SU-DHL-6 (cell line): ENCODE results near the gene HOXA10.

Experiments used
- H2AFZ ChIP-seq: fragments of 200-600 bp; sonication (generic); 2 replicates; pipeline ENCODE4 v1.6.1; 2014; ENCODE audit warnings: low read depth, mild to moderate bottlenecking, moderate library complexity, mixed read lengths, antibody characterized with exemption, low read length; ENCODE audit not compliant: severe bottlenecking
- H3F3A ChIP-seq: fragments of 200-600 bp; shearing (Covaris generic); 2 replicates; pipeline ENCODE4 v1.6.0; 2016; ENCODE audit warnings: antibody characterized with exemption, mild to moderate bottlenecking; ENCODE audit not compliant: insufficient read depth
- H3K27ac ChIP-seq: fragments of 200-600 bp; sonication (generic); 2 replicates; pipeline ENCODE4 v1.5.1; 2016; ENCODE audit warnings: low read depth, mild to moderate bottlenecking, low read length, moderate library complexity, mixed read lengths
- H3K27me3 ChIP-seq: fragments of 200-600 bp; sonication (generic), shearing (Covaris generic); 2 replicates; pipeline ENCODE4 v1.6.0; 2014; ENCODE audit warnings: mild to moderate bottlenecking, low read length
- H3K36me3 ChIP-seq: fragments of 200-600 bp; sonication (generic); 2 replicates; pipeline ENCODE4 v1.6.1; 2014; ENCODE audit warnings: mild to moderate bottlenecking, low read length, mixed read lengths
- H3K4me2 ChIP-seq: fragments of 300-600, 200-600 bp; shearing (Covaris generic), sonication (generic); 2 replicates; pipeline ENCODE4 v1.6.0; 2014; ENCODE audit warnings: low read length, low read depth, mild to moderate bottlenecking; ENCODE audit not compliant: poor library complexity, severe bottlenecking
- H3K4me3 ChIP-seq: fragments of 200-600 bp; sonication (generic); 2 replicates; pipeline ENCODE4 v1.5.1; 2014; ENCODE audit warnings: antibody characterized with exemption, low read length, mild to moderate bottlenecking, mixed read lengths; ENCODE audit not compliant: insufficient read depth, poor library complexity, severe bottlenecking
- H3K79me2 ChIP-seq: fragments of 200-600 bp; sonication (generic); 2 replicates; pipeline ENCODE4 v1.6.1; 2014; ENCODE audit warnings: mild to moderate bottlenecking, low read length, moderate library complexity; ENCODE audit not compliant: insufficient read depth
- H3K9ac ChIP-seq: fragments of 200-600 bp; sonication (generic); 2 replicates; pipeline ENCODE4 v1.7.0; 2014; ENCODE audit warnings: mild to moderate bottlenecking, low read length
- H3K9me2 ChIP-seq: fragments of 200-600 bp; sonication (generic); replicated peaks from 2 replicates; pipeline ENCODE4 v1.6.1; 2014; ENCODE audit warnings: low read length; ENCODE audit not compliant: insufficient read depth
- H3K9me3 ChIP-seq: fragments of 200-600 bp; sonication (generic); 2 replicates; pipeline ENCODE4 v1.6.1; 2014; ENCODE audit warnings: low read length, mixed read lengths; ENCODE audit not compliant: insufficient read depth
- H4K20me1 ChIP-seq: fragments of 200-600 bp; sonication (generic); 2 replicates; pipeline ENCODE4 v1.6.1; 2014; ENCODE audit warnings: low read depth, mild to moderate bottlenecking, antibody characterized with exemption, low read length, moderate library complexity, mixed read lengths
- EZH2phosphoT487 ChIP-seq: fragments of 200-600 bp; sonication (generic), shearing (Covaris generic); conservative IDR thresholded peaks from 2 replicates; pipeline ENCODE4 v1.6.1; 2018; ENCODE audit warnings: mild to moderate bottlenecking, antibody characterized with exemption, low read length, moderate library complexity, mixed read lengths
- TF ChIP-seq, protein P1 (sequence below): fragments of 200-600 bp; sonication (generic); IDR thresholded peaks from one replicate; pipeline ENCODE4 v1.5.1; 2017; ENCODE audit warnings: antibody characterized with exemption, mild to moderate bottlenecking, low read length, moderate library complexity; ENCODE audit not compliant: insufficient read depth, poor library complexity, severe bottlenecking

HOXA10 gene

GRCh38 chr7:27219821-27220220 is 45.7 kb upstream of the HOXA10 start:
- no peaks in the 10 kb centered on the region for H3K9me3 ChIP-seq
- no peaks in the 10 kb centered on the region for H3K79me2 ChIP-seq
- no peaks in the 10 kb centered on the region for H3K27me3 ChIP-seq
- TF ChIP-seq EZH2phosphoT487, result no peak
- TF ChIP-seq, protein P1, sequence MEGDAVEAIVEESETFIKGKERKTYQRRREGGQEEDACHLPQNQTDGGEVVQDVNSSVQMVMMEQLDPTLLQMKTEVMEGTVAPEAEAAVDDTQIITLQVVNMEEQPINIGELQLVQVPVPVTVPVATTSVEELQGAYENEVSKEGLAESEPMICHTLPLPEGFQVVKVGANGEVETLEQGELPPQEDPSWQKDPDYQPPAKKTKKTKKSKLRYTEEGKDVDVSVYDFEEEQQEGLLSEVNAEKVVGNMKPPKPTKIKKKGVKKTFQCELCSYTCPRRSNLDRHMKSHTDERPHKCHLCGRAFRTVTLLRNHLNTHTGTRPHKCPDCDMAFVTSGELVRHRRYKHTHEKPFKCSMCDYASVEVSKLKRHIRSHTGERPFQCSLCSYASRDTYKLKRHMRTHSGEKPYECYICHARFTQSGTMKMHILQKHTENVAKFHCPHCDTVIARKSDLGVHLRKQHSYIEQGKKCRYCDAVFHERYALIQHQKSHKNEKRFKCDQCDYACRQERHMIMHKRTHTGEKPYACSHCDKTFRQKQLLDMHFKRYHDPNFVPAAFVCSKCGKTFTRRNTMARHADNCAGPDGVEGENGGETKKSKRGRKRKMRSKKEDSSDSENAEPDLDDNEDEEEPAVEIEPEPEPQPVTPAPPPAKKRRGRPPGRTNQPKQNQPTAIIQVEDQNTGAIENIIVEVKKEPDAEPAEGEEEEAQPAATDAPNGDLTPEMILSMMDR, result no peak
- no peak overlapping the region for H3K4me2 ChIP-seq
- H4K20me1 ChIP-seq, result no peaks in the 10 kb centered on the region
- H3K9me2 ChIP-seq, result no peaks in the 10 kb centered on the region
- H3K9ac ChIP-seq, result no peak overlapping the region
- H3K27ac ChIP-seq, result no peak overlapping the region
- H3K4me3 ChIP-seq, result no peak overlapping the region
- H2AFZ ChIP-seq, result no peak overlapping the region
- H3F3A ChIP-seq, result no peaks in the 10 kb centered on the region
- H3K36me3 ChIP-seq, result no peaks in the 10 kb centered on the region

- Histone ChIP-seq H3K36me3 (no peaks in the 10 kb centered on the region), H3K27ac (no peak overlapping the region), H3K4me3 (no peak overlapping the region), H2AFZ (no peak overlapping the region), H3K79me2 (no peaks in the 10 kb centered on the region), H3K9me2 (no peaks in the 10 kb centered on the region), H3F3A (no peaks in the 10 kb centered on the region), H3K9me3 (no peaks in the 10 kb centered on the region), H3K9ac (no peak overlapping the region), H3K4me2 (no peak overlapping the region), H4K20me1 (no peaks in the 10 kb centered on the region), H3K27me3 (no peaks in the 10 kb centered on the region)
- no peak for TF ChIP-seq EZH2phosphoT487
- TF ChIP-seq, protein P1, result no peak
These were observed 43.8 kb upstream of the HOXA10 start for GRCh38 chr7:27217951-27218350.

GRCh38 chr7:27215356-27215755 is 41.2 kb upstream of the HOXA10 start:
- no peak overlapping the region for H3K9ac ChIP-seq
- no peak overlapping the region for H3K4me2 ChIP-seq
- TF ChIP-seq EZH2phosphoT487, result no peak
- TF ChIP-seq, protein P1, result no peak
- no peaks in the 10 kb centered on the region for H3K27me3 ChIP-seq
- H2AFZ ChIP-seq, result no peak overlapping the region
- H3K4me3 ChIP-seq, result no peak overlapping the region
- H3K9me3 ChIP-seq, result no peaks in the 10 kb centered on the region
- H3K36me3 ChIP-seq, result no peaks in the 10 kb centered on the region
- H3K79me2 ChIP-seq, result no peaks in the 10 kb centered on the region
- H3F3A ChIP-seq, result no peaks in the 10 kb centered on the region
- H4K20me1 ChIP-seq, result no peaks in the 10 kb centered on the region
- no peaks in the 10 kb centered on the region for H3K9me2 ChIP-seq
- H3K27ac ChIP-seq, result no peak overlapping the region
